Measurements from ENCODE around the gene GBP5.

DNA sequence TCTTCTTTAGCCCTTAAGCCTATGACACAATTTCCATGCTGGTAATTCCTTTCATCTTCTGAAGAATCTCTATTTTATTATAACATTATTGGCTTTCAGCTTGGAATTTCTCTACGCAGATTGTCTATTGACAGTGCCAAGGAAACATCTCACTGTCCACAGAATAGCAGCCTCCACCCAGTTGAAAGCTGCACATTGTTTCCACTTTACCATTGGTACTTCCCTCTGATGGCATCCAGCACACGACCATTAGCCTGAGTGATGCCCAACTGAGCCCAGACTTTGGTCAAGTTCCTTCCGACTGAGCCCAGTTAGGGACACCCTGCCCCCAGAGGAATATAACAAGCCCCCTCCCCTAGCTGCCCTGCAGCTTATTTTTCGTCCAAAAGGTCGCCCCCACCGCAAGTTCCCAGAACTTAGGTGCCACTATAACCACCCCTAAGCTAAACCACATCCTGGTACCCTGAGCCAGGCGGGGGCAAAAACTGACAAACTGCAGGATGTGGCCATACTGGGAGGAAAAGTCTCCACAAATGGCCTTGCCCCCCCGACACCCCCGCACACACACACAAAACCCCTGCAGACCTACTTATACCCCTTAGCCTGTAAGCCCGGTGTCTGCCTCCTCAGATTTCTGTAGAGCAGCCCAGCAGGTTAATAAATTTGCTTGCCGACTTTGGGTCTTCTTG is 13.2 kb downstream of the GBP5 start:
- TF ChIP-seq CTCF (IDR thresholded peaks at IDR 0.05) (no peak), POLR2A (IDR thresholded peaks at IDR 0.05) (no peak)
